Immature natural killer cell (primary cell): ENCODE results near the gene RTL1. TPM values are rescaled to one million over a fixed set of nuclear protein-coding genes. Genes with fewer than 3 reads are reported as not detected.

Experiments
- DNase-seq, 3 donors: peaks; one replicate each; pipeline ENCODE4 v3.0.0; 2022; ENCODE audit warnings: mixed read lengths in 1 of 3
- H3K27ac Mint-ChIP-seq, 6 donors: one replicate each; pipeline ENCODE4 v1.8.0; 2020; ENCODE audit warnings: mixed read lengths in 6 of 6, mild to moderate bottlenecking in 5 of 6, inconsistent platforms in 4 of 6, moderate library complexity in 3 of 6
- H3K27me3 Mint-ChIP-seq, 3 donors: one replicate each; pipeline ENCODE4 v1.8.0; 2020 to 2021; ENCODE audit warnings: low read depth in 3 of 3, mild to moderate bottlenecking in 3 of 3, mixed read lengths in 3 of 3, moderate library complexity in 3 of 3, inconsistent platforms in 1 of 3
- H3K36me3 Mint-ChIP-seq, 3 donors: one replicate each; pipeline ENCODE4 v1.8.0; 2020; ENCODE audit warnings: mixed read lengths in 3 of 3, inconsistent platforms in 2 of 3, mild to moderate bottlenecking in 2 of 3
- H3K4me1 Mint-ChIP-seq, 2 donors: one replicate each; pipeline ENCODE4 v1.8.0; 2020; ENCODE audit warnings: inconsistent platforms in 2 of 2, mild to moderate bottlenecking in 2 of 2, mixed read lengths in 2 of 2, moderate library complexity in 1 of 2
- H3K4me3 Mint-ChIP-seq, 5 donors: one replicate each; pipeline ENCODE4 v1.8.0; 2020; ENCODE audit warnings: mild to moderate bottlenecking in 5 of 5, mixed read lengths in 5 of 5, inconsistent platforms in 3 of 5, moderate library complexity in 3 of 5
- H3K9me3 Mint-ChIP-seq, 6 donors: one replicate each; pipeline ENCODE4 v1.8.0; 2020; ENCODE audit warnings: mild to moderate bottlenecking in 6 of 6, mixed read lengths in 6 of 6, inconsistent platforms in 4 of 6, moderate library complexity in 3 of 6
- polyA plus RNA-seq, 3 donors: library from polyadenylated mRNA; unstranded; fragments of 300-500 nt; fragmentation: Illumina TruSeq; gene quantifications; one replicate each; pipeline ENCODE4 v1.2.3, GENCODE V29; 2021

Gene RTL1
- not detected for polyA plus RNA-seq

GRCh38 chr14:100903672-100904185 is at the start of gene RTL1:
TSS of gene RTL1 (minus strand) at chr14:100903722. CDS start at chr14:100884788, 18,934 bp downstream.
- H3K9me3 Mint-ChIP-seq, result peaks cover 0 to 2% (median 0%) of the 10 kb centered on the region in 6 donors
- no peak for DNase-seq

DNA sequence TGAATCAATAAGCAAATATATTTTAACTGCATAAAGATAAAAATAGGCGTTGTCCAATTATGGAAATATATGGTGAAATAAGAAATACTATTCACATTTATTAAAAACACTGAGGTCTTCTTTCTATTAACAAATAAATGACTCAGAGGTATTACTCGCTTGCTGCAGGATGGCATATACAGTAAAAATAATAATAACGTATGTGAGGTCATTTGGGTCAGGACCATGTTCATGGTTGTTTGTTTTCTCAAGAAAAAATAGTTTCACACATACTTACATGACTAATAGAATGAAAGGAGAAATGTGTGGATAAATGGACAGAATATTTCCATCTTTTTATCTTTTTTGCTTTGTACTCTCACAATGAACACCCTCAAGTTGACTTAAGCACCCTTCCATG is 46.5 kb upstream of the RTL1 start:
- Mint-ChIP-seq H3K4me3 (no peak overlapping the region), H3K9me3 (no peaks in the 10 kb centered on the region), H3K36me3 (no peaks in the 10 kb centered on the region), H3K4me1 (no peaks in the 10 kb centered on the region), H3K27ac (no peak overlapping the region), H3K27me3 (peaks cover 0 to 4% (median 0%) of the 10 kb centered on the region in 3 donors)
- DNase-seq, result no peak

More at GRCh38 chr14:100903672-100904185, at the start of gene RTL1:
- Mint-ChIP-seq H3K36me3 (no peaks in the 10 kb centered on the region), H3K27ac (no peak within 1 kb of the TSS), H3K4me1 (no peaks in the 10 kb centered on the region), H3K4me3 (no peak within 1 kb of the TSS), H3K27me3 (peaks cover 11 to 16% (median 16%) of the 10 kb centered on the region in 3 donors)

DNA sequence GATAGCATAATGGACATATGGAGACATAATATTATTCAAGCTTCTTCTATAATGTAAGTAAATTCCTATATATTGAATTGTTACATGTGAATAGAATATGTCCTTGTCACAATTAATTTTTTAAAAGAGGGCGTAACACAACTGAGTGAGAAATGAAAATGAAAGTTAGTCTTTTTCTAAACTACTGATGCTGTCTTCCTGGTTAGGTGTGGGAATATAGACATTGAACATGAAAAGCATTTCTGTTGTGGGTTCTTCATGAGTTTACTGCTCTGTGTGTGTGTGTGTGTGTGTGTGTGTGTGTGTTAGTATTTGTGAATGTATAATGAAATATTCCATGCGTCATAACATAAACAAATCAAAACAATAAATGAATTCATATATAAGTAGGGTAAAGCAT is 40.5 kb upstream of the RTL1 start:
- H3K36me3 Mint-ChIP-seq, result no peaks in the 10 kb centered on the region
- H3K4me1 Mint-ChIP-seq, result peaks cover 0 to 2% of the 10 kb centered on the region in 2 donors
- no peak overlapping the region for H3K27ac Mint-ChIP-seq
- H3K4me3 Mint-ChIP-seq, result no peak overlapping the region
- no peaks in the 10 kb centered on the region for H3K9me3 Mint-ChIP-seq
- DNase-seq, result no peak
- peaks cover 0 to 5% (median 3%) of the 10 kb centered on the region in 3 donors for H3K27me3 Mint-ChIP-seq

DNA sequence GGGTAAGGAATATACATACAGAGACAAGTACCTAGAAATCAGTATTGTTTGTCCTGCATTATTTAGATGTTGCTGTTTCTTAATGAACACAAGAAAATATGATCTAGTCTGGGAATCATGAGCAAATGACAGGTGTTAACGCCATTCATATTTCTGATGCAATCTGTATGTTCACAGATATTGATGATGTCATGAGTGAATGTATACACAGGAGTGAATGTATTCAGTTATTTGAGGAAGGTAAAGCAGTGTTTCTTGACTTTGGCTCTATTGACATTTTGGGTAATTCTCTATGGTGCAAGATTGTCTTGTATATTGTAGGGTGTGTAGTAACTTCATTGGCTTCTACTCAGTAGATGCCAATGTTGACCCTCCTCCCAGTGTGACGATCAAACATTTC is 26.7 kb upstream of the RTL1 start:
- H3K27me3 Mint-ChIP-seq, result peaks cover 3 to 4% (median 4%) of the 10 kb centered on the region in 3 donors
- no peak overlapping the region for H3K27ac Mint-ChIP-seq
- H3K4me3 Mint-ChIP-seq, result no peak overlapping the region

GRCh38 chr14:100915560-100915959 is 12.0 kb upstream of the RTL1 start:
- H3K27ac Mint-ChIP-seq, result no peak overlapping the region
- no peaks in the 10 kb centered on the region for H3K4me1 Mint-ChIP-seq
- H3K27me3 Mint-ChIP-seq, result peaks cover 0 to 8% (median 0%) of the 10 kb centered on the region in 3 donors
- no peaks in the 10 kb centered on the region for H3K36me3 Mint-ChIP-seq
- DNase-seq, result no peak
- no peak overlapping the region for H3K4me3 Mint-ChIP-seq
- H3K9me3 Mint-ChIP-seq, result no peaks in the 10 kb centered on the region

More for the DNA sequence above, 26.7 kb upstream of the RTL1 start:
- H3K4me1 Mint-ChIP-seq, result no peaks in the 10 kb centered on the region
- H3K36me3 Mint-ChIP-seq, result no peaks in the 10 kb centered on the region
- peaks cover 0 to 6% (median under 1%) of the 10 kb centered on the region in 6 donors for H3K9me3 Mint-ChIP-seq
- no peak for DNase-seq

DNA sequence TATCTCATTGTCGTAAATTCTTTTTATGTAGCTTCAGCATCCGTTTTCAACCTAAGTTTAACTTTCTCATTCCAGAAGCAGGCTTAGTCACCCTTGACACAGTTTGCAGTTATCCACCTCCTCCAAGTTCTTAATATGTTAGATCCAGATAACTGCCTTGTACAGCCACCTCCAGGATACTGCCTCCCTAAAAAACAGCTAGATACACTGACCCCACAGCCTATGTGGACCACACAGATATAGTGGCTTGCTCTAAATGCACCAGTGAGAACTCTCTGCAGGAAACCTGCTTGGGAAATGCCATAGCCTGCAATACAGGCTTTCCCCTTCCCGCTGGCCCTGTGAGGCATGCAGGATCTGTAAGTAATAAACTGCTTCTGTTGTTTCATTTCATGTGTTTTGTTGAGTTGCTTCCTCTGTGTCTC is 11.1 kb upstream of the RTL1 start:
- peaks cover 0 to 10% (median 0%) of the 10 kb centered on the region in 3 donors for H3K27me3 Mint-ChIP-seq
- no peak overlapping the region for H3K4me3 Mint-ChIP-seq
- H3K4me1 Mint-ChIP-seq, result no peaks in the 10 kb centered on the region
- no peaks in the 10 kb centered on the region for H3K9me3 Mint-ChIP-seq
- no peak for DNase-seq
- H3K36me3 Mint-ChIP-seq, result no peaks in the 10 kb centered on the region
- H3K27ac Mint-ChIP-seq, result no peak overlapping the region

GRCh38 chr14:100911665-100912316 is 8.3 kb upstream of the RTL1 start:
- H3K27ac Mint-ChIP-seq, result no peak overlapping the region
- no peak for DNase-seq
- H3K4me1 Mint-ChIP-seq, result no peaks in the 10 kb centered on the region
- H3K4me3 Mint-ChIP-seq, result no peak overlapping the region
- peaks cover 1 to 6% (median 3%) of the 10 kb centered on the region in 3 donors for H3K27me3 Mint-ChIP-seq
- no peaks in the 10 kb centered on the region for H3K9me3 Mint-ChIP-seq
- no peaks in the 10 kb centered on the region for H3K36me3 Mint-ChIP-seq

DNA sequence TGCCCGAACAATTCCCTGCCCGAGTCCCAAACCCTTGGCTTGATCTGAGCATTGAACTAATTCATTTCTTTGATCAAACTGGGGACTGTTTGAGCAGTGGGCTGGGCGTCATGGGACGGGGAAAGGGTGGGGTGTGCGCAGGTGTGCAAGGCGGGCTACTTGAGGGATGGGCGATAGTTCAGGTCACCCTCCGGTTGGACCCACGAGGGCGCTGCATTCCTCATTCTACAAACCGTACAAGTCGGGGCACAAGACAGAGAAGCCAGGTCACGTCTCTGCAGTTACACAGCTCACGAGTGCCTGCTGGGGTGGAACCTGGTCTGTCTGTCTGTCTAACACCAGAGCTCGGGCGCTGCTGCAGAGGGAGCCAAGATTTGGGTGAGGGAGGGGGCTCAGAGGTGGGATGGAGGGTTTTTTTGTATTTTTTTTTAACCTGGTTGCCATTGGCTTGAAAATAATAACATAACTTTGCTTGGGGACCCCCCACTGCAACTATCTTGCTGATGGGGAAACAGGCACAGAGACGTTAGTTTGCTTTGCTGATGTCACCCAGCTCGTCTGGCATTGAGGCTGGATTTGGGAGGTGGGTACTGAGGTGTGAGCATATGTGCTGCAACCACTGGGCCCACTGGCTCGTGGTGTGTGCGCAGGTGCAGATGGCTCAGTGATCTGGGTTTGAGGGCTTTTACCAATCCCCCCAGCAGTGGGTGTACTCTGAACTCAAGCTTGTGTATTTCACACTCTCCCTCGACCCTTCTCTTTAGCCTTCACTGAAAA is 7.6 kb upstream of the RTL1 start:
- no peak for DNase-seq
- H3K4me3 Mint-ChIP-seq, result no peak overlapping the region
- no peaks in the 10 kb centered on the region for H3K36me3 Mint-ChIP-seq
- no peak overlapping the region for H3K27ac Mint-ChIP-seq
- H3K9me3 Mint-ChIP-seq, result no peaks in the 10 kb centered on the region
- H3K27me3 Mint-ChIP-seq, result peaks cover 1 to 5% (median 4%) of the 10 kb centered on the region in 3 donors
- no peaks in the 10 kb centered on the region for H3K4me1 Mint-ChIP-seq

GRCh38 chr14:100909439-100909838 is 5.9 kb upstream of the RTL1 start:
- Mint-ChIP-seq H3K4me3 (no peak overlapping the region), H3K27me3 (peaks cover 1 to 6% (median 5%) of the 10 kb centered on the region in 3 donors), H3K4me1 (no peaks in the 10 kb centered on the region), H3K9me3 (no peaks in the 10 kb centered on the region), H3K27ac (no peak overlapping the region), H3K36me3 (no peaks in the 10 kb centered on the region)
- no peak for DNase-seq

DNA sequence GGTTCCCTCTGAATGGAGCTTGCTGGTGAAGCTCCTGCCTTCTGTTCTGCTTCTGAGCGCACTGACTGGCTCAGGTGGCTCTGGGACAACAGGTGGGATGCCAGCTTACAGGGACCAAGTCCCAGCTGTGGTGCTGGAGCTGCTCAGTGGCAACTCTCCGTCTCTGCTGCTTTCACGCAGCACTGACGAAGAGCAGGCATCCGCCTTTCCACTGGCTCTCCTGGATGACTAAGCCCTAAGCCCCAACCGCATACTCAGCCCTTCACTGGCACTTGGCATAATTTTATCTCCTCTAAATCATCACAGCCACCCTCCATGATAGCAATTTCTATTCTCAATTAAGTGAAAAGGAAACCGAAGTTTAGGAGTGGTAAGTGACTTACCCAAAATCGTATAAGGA is 3.7 kb upstream of the RTL1 start:
- DNase-seq, result no peak
- Mint-ChIP-seq H3K4me3 (no peak overlapping the region), H3K9me3 (no peaks in the 10 kb centered on the region), H3K4me1 (no peaks in the 10 kb centered on the region), H3K36me3 (no peaks in the 10 kb centered on the region), H3K27me3 (peaks cover 6% of the 10 kb centered on the region in 3 donors), H3K27ac (no peak overlapping the region)

- Mint-ChIP-seq H3K4me1 (no peaks in the 10 kb centered on the region), H3K9me3 (peaks cover 0 to 2% (median 0%) of the 10 kb centered on the region in 6 donors), H3K27ac (no peak overlapping the region), H3K36me3 (no peaks in the 10 kb centered on the region), H3K4me3 (no peak overlapping the region), H3K27me3 (peaks cover 6 to 9% (median 8%) of the 10 kb centered on the region in 3 donors)
- no peak for DNase-seq
Measured at GRCh38 chr14:100906420-100906819, 2.9 kb upstream of the RTL1 start.

DNA sequence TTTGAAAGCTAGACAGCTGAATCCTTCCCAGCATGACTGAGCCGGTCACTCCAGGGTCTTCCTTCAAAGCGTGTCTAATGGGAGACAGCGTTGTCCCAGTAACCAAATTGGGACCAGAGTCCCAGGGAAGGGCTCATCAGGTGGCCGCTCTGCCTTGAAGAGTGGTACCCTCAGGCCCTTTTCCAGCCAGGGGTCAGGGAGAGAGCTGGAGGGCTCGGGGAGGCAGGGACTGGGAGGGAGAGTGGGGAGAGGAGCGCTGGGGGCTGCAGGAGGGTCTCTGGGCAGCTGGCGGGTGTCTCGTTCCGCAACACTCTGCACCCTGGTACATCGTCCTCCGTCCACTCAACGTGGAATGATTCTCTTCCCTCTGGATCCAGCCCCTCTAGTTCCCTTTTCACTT is 1.6 kb upstream of the RTL1 start:
- DNase-seq, result no peak
- no peak overlapping the region for H3K27ac Mint-ChIP-seq

GRCh38 chr14:100904307-100905087 is 975 bp upstream of the RTL1 start:
- no peaks in the 10 kb centered on the region for H3K36me3 Mint-ChIP-seq
- no peak overlapping the region for H3K4me3 Mint-ChIP-seq
- peaks cover 0 to 2% (median 0%) of the 10 kb centered on the region in 6 donors for H3K9me3 Mint-ChIP-seq
- H3K27ac Mint-ChIP-seq, result no peak overlapping the region
- H3K27me3 Mint-ChIP-seq, result peaks cover 11 to 12% (median 11%) of the 10 kb centered on the region in 3 donors
- DNase-seq, result no peak
- no peaks in the 10 kb centered on the region for H3K4me1 Mint-ChIP-seq

More for the DNA sequence above, 1.6 kb upstream of the RTL1 start:
- no peak overlapping the region for H3K4me3 Mint-ChIP-seq
- no peaks in the 10 kb centered on the region for H3K36me3 Mint-ChIP-seq
- no peaks in the 10 kb centered on the region for H3K4me1 Mint-ChIP-seq
- H3K9me3 Mint-ChIP-seq, result peaks cover 0 to 2% (median 0%) of the 10 kb centered on the region in 6 donors
- H3K27me3 Mint-ChIP-seq, result peaks cover 10 to 11% (median 11%) of the 10 kb centered on the region in 3 donors
